DOHH2 (cell line): ENCODE data around the gene SSNA1.

Experiments used
- CTCF ChIP-seq: fragments of 200-600 bp; sonication (generic); IDR thresholded peaks from one replicate; pipeline ENCODE4 v1.5.1; 2014; ENCODE audit warnings: antibody characterized with exemption, mild to moderate bottlenecking, low read depth, low read length; ENCODE audit not compliant: poor library complexity, severe bottlenecking
- EZH2phosphoT487 ChIP-seq: fragments of 200-600 bp; sonication (generic); IDR thresholded peaks from 2 replicates; pipeline ENCODE4 v1.6.1; 2017; ENCODE audit warnings: borderline replicate concordance, mild to moderate bottlenecking, antibody characterized with exemption, low read length, moderate library complexity, mixed read lengths

GRCh38 chr9:137163805-137164204 is 24.7 kb upstream of the SSNA1 start:
- TF ChIP-seq CTCF (no peak), EZH2phosphoT487 (no peak)
